Suprapubic skin (tissue), 4 donors: ENCODE measurements around the gene DTNB. TPM values are rescaled to one million over a fixed set of nuclear protein-coding genes. Genes with fewer than 3 reads are reported as not detected.
A peak's percentile ranks its signal among the peaks of the same experiment; 100 is the strongest.

Source experiments
- DNase-seq, 2 donors: peaks; one replicate each; pipeline ENCODE4 v3.0.0-alpha.2; 2019; ENCODE audit warnings: low spot score in 2 of 2
- H3K27ac ChIP-seq: fragments of 200-600 bp; sonication (generic); one replicate; pipeline ENCODE4 v1.5.1; 2019
- H3K27me3 ChIP-seq: fragments of 200-600 bp; sonication (generic); one replicate; pipeline ENCODE4 v1.5.1; 2019
- H3K36me3 ChIP-seq: fragments of 200-600 bp; sonication (generic); one replicate; pipeline ENCODE4 v1.5.1; 2019
- H3K4me1 ChIP-seq: fragments of 200-600 bp; sonication (generic); one replicate; pipeline ENCODE4 v1.5.1; 2019
- H3K4me3 ChIP-seq: fragments of 200-600 bp; sonication (generic); one replicate; pipeline ENCODE4 v1.5.1; 2019; ENCODE audit warnings: mild to moderate bottlenecking
- H3K9me3 ChIP-seq: fragments of 200-600 bp; sonication (generic); one replicate; pipeline ENCODE4 v1.5.1; 2019
- CTCF ChIP-seq, 2 donors: fragments of 200-600 bp in 1 of 2; fragments of 450-650 bp in 1 of 2; sonication (generic) in 1 of 2; IDR thresholded peaks; one replicate each; pipeline ENCODE4 v1.5.1; 2016 to 2019; ENCODE audit warnings: antibody characterized with exemption in 2 of 2, mild to moderate bottlenecking in 1 of 2, moderate library complexity in 1 of 2
- EP300 ChIP-seq: sonication (generic); formaldehyde crosslinking; IDR thresholded peaks from one replicate; pipeline ENCODE4 v1.6.1; 2017; ENCODE audit warnings: antibody characterized with exemption
- POLR2A ChIP-seq, 2 donors: fragments of 450-650 bp; IDR thresholded peaks; one replicate each; pipeline ENCODE4 v1.6.1; 2017; ENCODE audit warnings: antibody characterized with exemption in 2 of 2, mild to moderate bottlenecking in 2 of 2, moderate library complexity in 2 of 2
- POLR2AphosphoS5 ChIP-seq, 3 donors: sonication (generic); formaldehyde crosslinking; IDR thresholded peaks; one replicate each; pipeline ENCODE4 v1.6.1; 2017; ENCODE audit warnings: antibody characterized with exemption in 3 of 3
- WGBS: methylation state at CpG from one replicate; pipeline ENCODE4 v1.1.5; 2018; 5-methylcytosine and 5-hydroxymethylcytosine counted together
- total RNA-seq, 4 donors: library from RNA; depleted of rRNA; stranded (reverse); fragments of >200 nt; gene quantifications; one replicate each; pipeline ENCODE4 v1.1.0, GENCODE V29; 2016

DTNB gene
- 10 to 100 TPM; 11.8 to 40.1 (median 24.1) TPM for total RNA-seq

- H3K9me3 ChIP-seq = no peaks in the 10 kb centered on the region
- H3K4me1 ChIP-seq = peaks cover 20% of the 10 kb centered on the region
- DNase-seq = peak; percentile 91 to 92
- peak within 1 kb of the TSS; percentile 98 for H3K4me3 ChIP-seq
- peak within 1 kb of the TSS; percentile 90 for H3K27ac ChIP-seq
- H3K27me3 ChIP-seq = no peaks in the 10 kb centered on the region
- no peaks in the 10 kb centered on the region for H3K36me3 ChIP-seq
- TF ChIP-seq CTCF (IDR thresholded peaks at IDR 0.05) (no peak), POLR2A (IDR thresholded peaks at IDR 0.05) (peak in 1 of 2 donors; percentile 50), EP300 (no peak), POLR2AphosphoS5 (IDR thresholded peaks at IDR 0.05) (peak in 1 of 3 donors; percentile 9)
- WGBS = under 1% methylated on average over 31 of the region's 111 CpGs
These were observed at the start of gene DTNB for GRCh38 chr2:25673300-25674076. DTNB (minus strand) TSS chr2:25673577; CDS start chr2:25652660, 20,917 bp downstream.

- no peak overlapping the region for H3K27ac ChIP-seq
- no peak overlapping the region for H3K4me3 ChIP-seq
- no peak for TF ChIP-seq EP300
- TF ChIP-seq POLR2A (IDR thresholded peaks at IDR 0.05) = no peak
- no peak for TF ChIP-seq POLR2AphosphoS5 (IDR thresholded peaks at IDR 0.05)
- TF ChIP-seq CTCF (IDR thresholded peaks at IDR 0.05) = no peak
- H3K4me1 ChIP-seq = peaks cover 14% of the 10 kb centered on the region
- no peaks in the 10 kb centered on the region for H3K36me3 ChIP-seq
- DNase-seq = no peak
- H3K27me3 ChIP-seq = peaks cover 2% of the 10 kb centered on the region
- no peaks in the 10 kb centered on the region for H3K9me3 ChIP-seq
- 66% methylated on average over 3 of the region's 3 CpGs for WGBS
These were observed 48.8 kb upstream of the DTNB start for GRCh38 chr2:25722224-25722623.

GRCh38 chr2:25720575-25720974 is 47.2 kb upstream of the DTNB start:
- Histone ChIP-seq H3K36me3 (no peaks in the 10 kb centered on the region), H3K4me1 (peaks cover 14% of the 10 kb centered on the region), H3K27me3 (peaks cover 2% of the 10 kb centered on the region), H3K4me3 (no peak overlapping the region), H3K9me3 (no peaks in the 10 kb centered on the region), H3K27ac (no peak overlapping the region)
- no peak for DNase-seq
- no peak for TF ChIP-seq POLR2A (IDR thresholded peaks at IDR 0.05)
- no peak for TF ChIP-seq CTCF (IDR thresholded peaks at IDR 0.05)
- TF ChIP-seq EP300 = no peak
- WGBS = 57% methylated on average over 1 of the region's 1 CpG

GRCh38 chr2:25714740-25715139 is 41.4 kb upstream of the DTNB start:
- no peaks in the 10 kb centered on the region for H3K9me3 ChIP-seq
- TF ChIP-seq POLR2A (IDR thresholded peaks at IDR 0.05) (no peak), EP300 (no peak), CTCF (IDR thresholded peaks at IDR 0.05) (no peak), POLR2AphosphoS5 (IDR thresholded peaks at IDR 0.05) (no peak)
- H3K4me1 ChIP-seq = peaks cover 10% of the 10 kb centered on the region
- no peaks in the 10 kb centered on the region for H3K36me3 ChIP-seq
- H3K4me3 ChIP-seq = no peak overlapping the region
- WGBS = 60% methylated on average over 1 of the region's 1 CpG
- H3K27me3 ChIP-seq = no peaks in the 10 kb centered on the region
- no peak for DNase-seq
- no peak overlapping the region for H3K27ac ChIP-seq

- WGBS = 75% methylated on average over 5 of the region's 5 CpGs
- no peak overlapping the region for H3K27ac ChIP-seq
- DNase-seq = no peak
- no peak overlapping the region for H3K4me3 ChIP-seq
- no peaks in the 10 kb centered on the region for H3K9me3 ChIP-seq
- TF ChIP-seq POLR2A (IDR thresholded peaks at IDR 0.05) (no peak), EP300 (no peak), POLR2AphosphoS5 (IDR thresholded peaks at IDR 0.05) (no peak), CTCF (IDR thresholded peaks at IDR 0.05) (no peak)
- no peaks in the 10 kb centered on the region for H3K36me3 ChIP-seq
- no peaks in the 10 kb centered on the region for H3K27me3 ChIP-seq
- no peaks in the 10 kb centered on the region for H3K4me1 ChIP-seq
These were observed 39.1 kb upstream of the DTNB start for GRCh38 chr2:25712455-25712854.
